Gastrocnemius medialis (tissue), 4 donors: ENCODE data around the gene CERCAM.

Source experiments
- POLR2A ChIP-seq, 2 donors: fragments of 450-650 bp; IDR thresholded peaks; one replicate each; pipeline ENCODE4 v1.6.1; 2017; ENCODE audit warnings: antibody characterized with exemption in 2 of 2, mild to moderate bottlenecking in 2 of 2, moderate library complexity in 2 of 2
- TF ChIP-seq, protein P1 (sequence below), 5 experiments: fragments of 450-650 bp in 3 of 5; fragments of 200-600 bp in 2 of 5; sonication (generic) in 2 of 5; IDR thresholded peaks in 4 of 5; conservative IDR thresholded peaks in 1 of 5; 1 replicate in 4 of 5; 2 replicates in 1 of 5; pipeline ENCODE4 v1.5.1; 2016 to 2019; ENCODE audit warnings: antibody characterized with exemption in 5 of 5, mild to moderate bottlenecking in 3 of 5, moderate library complexity in 3 of 5

- TF ChIP-seq, protein P1, sequence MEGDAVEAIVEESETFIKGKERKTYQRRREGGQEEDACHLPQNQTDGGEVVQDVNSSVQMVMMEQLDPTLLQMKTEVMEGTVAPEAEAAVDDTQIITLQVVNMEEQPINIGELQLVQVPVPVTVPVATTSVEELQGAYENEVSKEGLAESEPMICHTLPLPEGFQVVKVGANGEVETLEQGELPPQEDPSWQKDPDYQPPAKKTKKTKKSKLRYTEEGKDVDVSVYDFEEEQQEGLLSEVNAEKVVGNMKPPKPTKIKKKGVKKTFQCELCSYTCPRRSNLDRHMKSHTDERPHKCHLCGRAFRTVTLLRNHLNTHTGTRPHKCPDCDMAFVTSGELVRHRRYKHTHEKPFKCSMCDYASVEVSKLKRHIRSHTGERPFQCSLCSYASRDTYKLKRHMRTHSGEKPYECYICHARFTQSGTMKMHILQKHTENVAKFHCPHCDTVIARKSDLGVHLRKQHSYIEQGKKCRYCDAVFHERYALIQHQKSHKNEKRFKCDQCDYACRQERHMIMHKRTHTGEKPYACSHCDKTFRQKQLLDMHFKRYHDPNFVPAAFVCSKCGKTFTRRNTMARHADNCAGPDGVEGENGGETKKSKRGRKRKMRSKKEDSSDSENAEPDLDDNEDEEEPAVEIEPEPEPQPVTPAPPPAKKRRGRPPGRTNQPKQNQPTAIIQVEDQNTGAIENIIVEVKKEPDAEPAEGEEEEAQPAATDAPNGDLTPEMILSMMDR (IDR thresholded peaks at IDR 0.05 in 4 of 5, conservative IDR thresholded peaks at IDR 0.05 in 1 of 5) = no peak
- TF ChIP-seq POLR2A (IDR thresholded peaks at IDR 0.05) = no peak
Observed at GRCh38 chr9:128371630-128372117, 49.0 kb upstream of the CERCAM start.
